UCSD-AML1 (cell line): Measurements from ENCODE around the gene NRN1L.

Experiments
- DNase-seq: peaks from one replicate; lab custom pipeline; 2025; ENCODE audit not compliant: unreplicated experiment; lab: John Stamatoyannopoulos, UW

Gene NRN1L

GRCh38 chr16:67934306-67935100 is 49.8 kb downstream of the NRN1L start:
- no peak for DNase-seq

DNA sequence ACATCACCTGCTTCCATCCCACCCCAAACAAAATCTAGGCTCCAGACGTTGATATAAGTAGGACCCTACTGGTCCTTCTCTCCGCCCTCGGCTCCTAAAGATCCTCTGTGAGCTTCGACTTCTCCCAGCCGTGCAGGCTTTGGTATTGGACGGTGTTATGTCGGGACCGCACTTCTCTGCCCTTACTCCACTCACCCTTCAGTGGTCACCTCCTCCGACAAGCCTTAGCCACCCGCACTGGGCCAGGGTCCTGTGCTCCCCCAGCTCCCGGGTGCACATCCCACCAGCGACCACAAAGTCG is 50.4 kb downstream of the NRN1L start:
- DNase-seq, result no peak

GRCh38 chr16:67935402-67936123 is 50.9 kb downstream of the NRN1L start:
- peak; percentile 92 for DNase-seq
